AG04449 (cell line): ENCODE measurements around the gene OAF.

Experiments used
- CTCF ChIA-PET: fragments of 350-600 bp; formaldehyde crosslinking; extraction: SDS; loops from one replicate; lab custom pipeline; 2021; ENCODE audit warnings: antibody characterized with exemption; lab: Yijun Ruan, JAX
- POLR2A ChIA-PET: fragments of 400-600, 350-600 bp; formaldehyde crosslinking; extraction: SDS; loops from one replicate; lab custom pipeline; 2020; ENCODE audit warnings: antibody characterized with exemption, inconsistent platforms; lab: Yijun Ruan, JAX
- DNase-seq: peaks from one replicate; pipeline ENCODE4 v3.0.0-alpha.2; 2010; ENCODE audit warnings: low read depth, low spot score
- H3K4me3 ChIP-seq: 2 replicates; pipeline ENCODE4 v1.5.1; 2011; ENCODE audit warnings: low read depth, mild to moderate bottlenecking, control low read depth, low read length
- TF ChIP-seq, protein P1 (sequence below): IDR thresholded peaks from one replicate; pipeline ENCODE4 v1.5.1; 2011; ENCODE audit warnings: mild to moderate bottlenecking, moderate library complexity, low read length, control low read depth, inconsistent platforms; ENCODE audit not compliant: insufficient read depth; ENCODE audit errors: missing control alignments

OAF gene

DNA sequence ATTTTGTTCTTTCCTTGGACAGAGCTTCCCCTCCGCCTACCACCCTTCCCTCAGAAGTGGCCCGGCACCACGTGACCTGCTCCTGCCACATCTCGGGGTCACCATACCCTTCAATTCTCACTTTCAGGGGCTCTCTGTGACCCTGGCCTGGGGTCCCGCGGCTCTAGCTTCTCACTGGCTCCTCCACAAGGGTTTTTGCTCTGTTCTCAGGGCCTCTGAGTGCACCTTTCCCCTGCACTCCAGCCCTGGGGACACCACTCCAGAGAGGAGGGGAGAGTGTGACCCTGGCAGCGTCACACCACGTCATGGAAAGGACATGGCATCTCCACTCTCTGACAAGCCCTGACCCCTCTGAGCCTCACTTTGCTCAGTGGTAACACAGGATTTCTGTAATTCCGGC is 46.5 kb downstream of the OAF start:
- TF ChIP-seq, protein P1, sequence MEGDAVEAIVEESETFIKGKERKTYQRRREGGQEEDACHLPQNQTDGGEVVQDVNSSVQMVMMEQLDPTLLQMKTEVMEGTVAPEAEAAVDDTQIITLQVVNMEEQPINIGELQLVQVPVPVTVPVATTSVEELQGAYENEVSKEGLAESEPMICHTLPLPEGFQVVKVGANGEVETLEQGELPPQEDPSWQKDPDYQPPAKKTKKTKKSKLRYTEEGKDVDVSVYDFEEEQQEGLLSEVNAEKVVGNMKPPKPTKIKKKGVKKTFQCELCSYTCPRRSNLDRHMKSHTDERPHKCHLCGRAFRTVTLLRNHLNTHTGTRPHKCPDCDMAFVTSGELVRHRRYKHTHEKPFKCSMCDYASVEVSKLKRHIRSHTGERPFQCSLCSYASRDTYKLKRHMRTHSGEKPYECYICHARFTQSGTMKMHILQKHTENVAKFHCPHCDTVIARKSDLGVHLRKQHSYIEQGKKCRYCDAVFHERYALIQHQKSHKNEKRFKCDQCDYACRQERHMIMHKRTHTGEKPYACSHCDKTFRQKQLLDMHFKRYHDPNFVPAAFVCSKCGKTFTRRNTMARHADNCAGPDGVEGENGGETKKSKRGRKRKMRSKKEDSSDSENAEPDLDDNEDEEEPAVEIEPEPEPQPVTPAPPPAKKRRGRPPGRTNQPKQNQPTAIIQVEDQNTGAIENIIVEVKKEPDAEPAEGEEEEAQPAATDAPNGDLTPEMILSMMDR, result no peak
- POLR2A ChIA-PET, result no interaction called here
- H3K4me3 ChIP-seq, result no peak overlapping the region
- DNase-seq, result no peak
- CTCF ChIA-PET, result interaction anchor here (1.0 to 2.3 kb wide), 2 partner anchors 11 to 22 kb away, joined by 3 to 9 read pairs; no protein-coding TSS in a partner anchor

DNA sequence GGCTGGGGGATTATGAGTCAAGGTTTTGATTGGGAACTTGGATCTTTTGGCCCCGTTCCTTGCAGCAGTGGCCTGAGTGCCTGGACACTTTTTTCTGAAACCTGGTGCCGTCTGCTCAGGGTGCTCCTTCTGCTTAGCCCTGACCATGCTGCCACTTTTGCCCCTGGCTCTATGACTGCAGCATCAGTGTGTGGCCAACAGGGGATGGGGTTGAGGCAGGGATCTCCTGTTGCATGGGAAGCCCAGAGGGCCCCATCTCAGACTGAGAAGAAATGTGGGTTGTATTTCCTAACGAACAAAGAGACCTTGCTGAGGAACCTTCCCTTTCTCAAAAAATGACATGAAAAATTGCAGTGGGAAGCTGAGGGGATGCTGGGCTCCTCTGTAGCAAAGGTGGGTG is 47.8 kb downstream of the OAF start:
- TF ChIP-seq, protein P1, result no peak
- DNase-seq, result no peak
- ChIA-PET CTCF (interaction anchor here (0.9 to 2.3 kb wide), 2 partner anchors 15 to 24 kb away, joined by 3 to 9 read pairs; no protein-coding TSS in a partner anchor), POLR2A (no interaction called here)
- no peak overlapping the region for H3K4me3 ChIP-seq

DNA sequence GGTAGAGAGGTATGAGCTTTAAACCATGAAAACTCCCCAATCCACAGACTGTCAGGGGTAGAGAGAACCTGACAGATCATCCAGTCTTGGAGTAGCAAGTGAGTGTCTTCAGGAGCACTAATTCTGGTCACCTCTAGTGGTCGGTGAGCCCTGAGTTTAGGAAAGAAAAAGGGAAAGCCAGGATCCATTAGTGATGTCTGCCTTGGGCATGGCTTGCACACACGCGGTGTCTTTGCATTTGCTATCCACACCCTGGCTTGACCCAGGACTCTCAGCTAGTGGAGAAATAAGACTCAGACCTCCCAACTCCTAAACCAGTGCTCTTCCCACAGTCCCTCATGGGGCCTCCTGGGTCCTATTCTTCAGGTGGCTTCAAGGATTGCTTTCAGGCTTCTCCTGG is 48.4 kb downstream of the OAF start:
- POLR2A ChIA-PET, result no interaction called here
- TF ChIP-seq, protein P1, result no peak

DNA sequence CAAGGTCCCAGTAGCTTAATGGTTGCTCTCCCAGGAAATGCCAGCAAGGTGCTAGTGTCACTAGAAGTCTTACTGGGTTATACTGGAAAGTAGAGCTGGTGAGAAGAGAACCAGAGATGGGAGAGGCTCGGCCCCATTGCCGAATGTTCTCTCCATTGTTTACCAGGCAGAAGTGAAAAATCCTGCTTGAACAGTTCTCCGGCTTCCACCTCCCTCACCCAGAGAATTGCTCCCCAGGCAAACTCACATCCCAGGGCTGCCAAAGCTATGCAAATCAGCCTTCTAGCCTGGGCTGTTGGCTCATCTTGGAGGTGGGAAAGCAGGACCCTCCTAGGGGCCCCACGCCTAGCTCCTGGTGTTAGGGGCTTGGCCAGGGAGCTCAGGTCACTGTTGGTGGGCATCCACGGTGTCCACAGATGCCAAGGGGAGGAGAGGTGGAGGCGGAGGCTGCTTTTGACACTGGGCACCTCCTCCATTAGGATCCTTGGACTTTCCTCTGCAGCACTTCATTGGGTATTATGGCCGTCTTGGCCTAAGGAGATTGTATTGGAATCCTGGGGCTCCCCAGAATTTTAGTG is 49.2 kb downstream of the OAF start:
- no peak for DNase-seq
- no peak overlapping the region for H3K4me3 ChIP-seq
- ChIA-PET POLR2A (no interaction called here), CTCF (interaction anchor here (1.1 to 2.3 kb wide), 5 partner anchors 10 to 43 kb away, joined by 3 to 5 read pairs (median 4); no protein-coding TSS in a partner anchor)
- TF ChIP-seq, protein P1, result no peak

More for the DNA sequence above, 48.4 kb downstream of the OAF start:
- DNase-seq, result no peak
- no peak overlapping the region for H3K4me3 ChIP-seq
- CTCF ChIA-PET, result interaction anchor here (1.1 to 2.3 kb wide), 3 partner anchors 11 to 24 kb away, joined by 3 to 9 read pairs (median 3); no protein-coding TSS in a partner anchor

DNA sequence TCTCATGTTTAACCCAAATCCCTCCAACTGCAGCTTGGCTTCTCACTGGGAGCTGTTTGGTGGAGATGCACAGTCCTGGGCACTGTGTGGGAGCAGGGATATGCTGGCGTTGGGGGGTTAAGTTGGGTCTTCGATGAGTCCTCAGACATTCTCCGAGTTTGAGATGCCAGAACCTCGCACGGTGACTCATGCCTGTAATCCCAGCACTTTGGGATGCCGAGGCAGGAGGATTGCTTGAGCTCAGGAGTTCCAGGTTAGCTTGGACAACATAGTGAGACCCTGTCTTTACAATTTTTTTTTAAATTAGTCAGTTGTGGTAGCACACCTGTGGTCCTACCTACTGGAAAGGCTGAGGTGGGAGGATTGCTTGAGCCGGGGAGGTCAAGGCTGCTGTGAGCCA is 49.8 kb downstream of the OAF start:
- ChIA-PET CTCF (interaction anchor here (1.4 to 2.3 kb wide), 4 partner anchors 9 to 42 kb away, joined by 3 to 5 read pairs (median 4); no protein-coding TSS in a partner anchor), POLR2A (no interaction called here)
- H3K4me3 ChIP-seq, result no peak overlapping the region

DNA sequence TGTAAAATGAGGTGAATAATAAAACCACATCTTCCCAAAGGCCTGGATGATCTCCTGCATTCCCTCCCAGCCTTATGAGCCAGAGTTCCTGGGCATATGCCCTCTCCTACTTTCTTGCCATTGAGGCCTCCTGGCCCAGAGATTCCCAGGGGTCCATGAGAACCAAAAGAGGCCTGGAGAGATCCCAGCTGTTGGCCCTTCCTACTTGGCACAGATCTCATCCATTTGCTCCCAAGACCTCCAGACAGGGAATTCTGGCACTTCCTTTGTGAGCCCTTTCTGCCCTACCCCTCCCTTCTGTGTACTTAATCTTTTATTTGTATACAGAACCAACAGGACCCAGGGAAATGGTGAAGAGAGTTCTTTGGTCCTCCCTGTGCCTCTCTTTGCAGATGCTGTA is 50.5 kb downstream of the OAF start:
- DNase-seq, result no peak
- POLR2A ChIA-PET, result no interaction called here
- no peak overlapping the region for H3K4me3 ChIP-seq
- CTCF ChIA-PET, result interaction anchor here (1.4 to 2.3 kb wide), 3 partner anchors 13 to 42 kb away, joined by 4 to 5 read pairs (median 4); no protein-coding TSS in a partner anchor
- TF ChIP-seq, protein P1, result no peak

More for the DNA sequence above, 49.8 kb downstream of the OAF start:
- no peak for DNase-seq
- TF ChIP-seq, protein P1, result no peak
